ENCODE results near the gene GBP3.
A peak's percentile ranks its signal among the peaks of the same experiment; 100 is the strongest.
"Not testable (repeated sequence)": the region's sequence is repeated elsewhere in the genome, so short reads cannot be mapped to it uniquely, and the experiment has no call there.

The GBP3 gene

DNA sequence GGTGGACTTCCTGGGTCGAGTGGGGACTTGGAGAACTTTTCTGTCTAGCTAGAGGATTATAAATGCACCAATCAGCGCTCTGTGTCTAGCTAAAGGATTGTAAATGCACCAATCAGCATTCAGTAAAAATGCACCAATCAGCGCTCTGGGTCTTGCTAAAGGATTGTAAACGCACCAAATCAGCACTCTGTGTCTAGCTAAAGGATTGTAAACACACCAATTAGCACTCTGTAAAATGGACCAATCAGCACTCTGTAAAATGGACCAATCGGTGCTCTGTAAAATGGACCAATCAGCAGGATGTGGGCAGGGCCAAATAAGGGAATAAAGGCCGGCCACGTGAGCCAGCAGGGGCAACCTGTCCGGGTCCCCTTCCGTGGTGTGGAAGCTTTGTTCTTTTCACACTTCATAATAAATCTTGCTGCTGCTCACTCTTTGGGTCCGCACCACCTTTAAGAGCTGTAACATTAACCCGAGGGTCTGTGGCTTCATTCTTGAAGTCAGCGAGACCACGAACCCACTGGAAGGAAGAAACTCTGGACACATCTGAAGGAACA, 48.0 kb downstream of the GBP3 start:
- not testable (repeated sequence) for DNase-seq

DNA sequence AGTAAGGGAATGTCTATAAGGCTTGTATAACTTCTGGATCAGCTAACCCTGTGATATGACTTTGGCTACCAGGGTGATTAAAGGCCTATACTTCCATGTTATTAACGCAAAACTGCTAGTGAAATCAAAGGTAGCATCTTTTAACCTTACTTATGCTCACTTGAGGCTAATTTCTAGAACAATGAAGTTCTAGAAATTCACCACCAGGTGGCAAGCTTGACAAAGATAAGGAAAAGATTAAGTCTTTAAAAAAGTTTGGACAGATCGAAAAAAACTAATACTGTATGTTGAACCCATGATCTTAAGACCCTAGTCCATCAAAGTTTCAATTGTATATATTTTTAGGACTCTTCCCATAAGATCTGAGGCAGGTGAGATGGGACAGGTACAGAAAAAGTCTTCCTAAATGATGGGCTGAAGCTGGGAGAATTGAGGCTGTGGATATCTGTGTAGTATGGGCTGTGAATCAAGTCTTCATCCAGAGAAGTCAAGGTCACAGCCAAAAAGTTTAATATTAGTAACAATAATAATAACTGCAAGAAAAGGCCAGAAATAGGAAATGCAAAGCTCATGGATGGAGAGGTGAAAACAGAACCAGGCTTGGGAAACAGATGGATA, 49.0 kb downstream of the GBP3 start:
- peak in 1 of 2 experiments; percentile 31 for DNase-seq

DNA sequence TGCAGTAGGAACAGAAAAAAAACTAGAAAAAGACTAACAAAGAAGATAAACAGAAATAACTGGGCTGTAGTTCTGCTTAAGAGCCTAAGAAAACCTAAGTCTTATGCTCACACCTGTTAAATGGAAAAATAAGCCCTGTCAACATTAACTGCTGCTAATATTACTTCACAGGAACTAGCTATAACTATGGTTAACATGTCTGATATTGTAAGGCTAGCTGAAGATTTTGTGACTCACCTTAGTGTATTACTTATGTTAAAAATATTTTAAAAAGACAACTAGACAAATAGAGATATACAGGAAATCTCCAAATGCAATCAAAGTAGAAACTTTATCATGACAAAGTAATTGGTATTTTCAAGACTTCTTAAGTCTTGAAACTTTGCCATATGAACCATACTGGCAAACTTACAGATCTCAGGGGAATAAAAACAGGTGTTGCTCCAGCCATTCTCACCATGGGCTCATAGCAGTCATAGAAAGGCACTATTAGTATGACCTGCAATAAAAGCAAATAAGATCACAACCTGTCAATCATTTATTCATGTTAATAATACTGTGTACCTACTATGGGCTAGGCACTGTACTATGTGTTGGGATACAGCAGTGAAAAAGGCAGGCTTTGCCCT, 60.9 kb downstream of the GBP3 start:
- no peak for DNase-seq

DNA sequence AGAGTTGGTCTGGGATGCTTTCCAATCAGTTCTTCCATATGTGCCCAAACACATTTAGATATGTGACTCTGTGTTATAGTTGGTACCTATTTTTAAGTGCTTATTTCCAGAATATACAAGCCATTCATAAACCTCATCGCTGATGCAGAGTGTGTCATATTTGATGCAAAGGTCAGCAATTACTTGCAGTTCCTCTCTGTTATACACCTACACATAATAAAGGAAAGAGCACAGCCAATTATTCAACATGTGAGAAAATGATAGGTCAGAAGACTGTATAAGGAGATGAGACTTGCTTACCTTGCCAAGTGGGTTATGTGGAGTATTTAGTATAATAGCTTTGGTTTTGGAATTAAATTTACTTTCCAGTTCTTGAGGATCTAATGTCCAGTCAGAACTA, 61.6 kb downstream of the GBP3 start:
- DNase-seq, result no peak

Measured in NCI-H446 (cell line).